ENCODE results near the gene C7orf25.

The C7orf25 gene

DNA sequence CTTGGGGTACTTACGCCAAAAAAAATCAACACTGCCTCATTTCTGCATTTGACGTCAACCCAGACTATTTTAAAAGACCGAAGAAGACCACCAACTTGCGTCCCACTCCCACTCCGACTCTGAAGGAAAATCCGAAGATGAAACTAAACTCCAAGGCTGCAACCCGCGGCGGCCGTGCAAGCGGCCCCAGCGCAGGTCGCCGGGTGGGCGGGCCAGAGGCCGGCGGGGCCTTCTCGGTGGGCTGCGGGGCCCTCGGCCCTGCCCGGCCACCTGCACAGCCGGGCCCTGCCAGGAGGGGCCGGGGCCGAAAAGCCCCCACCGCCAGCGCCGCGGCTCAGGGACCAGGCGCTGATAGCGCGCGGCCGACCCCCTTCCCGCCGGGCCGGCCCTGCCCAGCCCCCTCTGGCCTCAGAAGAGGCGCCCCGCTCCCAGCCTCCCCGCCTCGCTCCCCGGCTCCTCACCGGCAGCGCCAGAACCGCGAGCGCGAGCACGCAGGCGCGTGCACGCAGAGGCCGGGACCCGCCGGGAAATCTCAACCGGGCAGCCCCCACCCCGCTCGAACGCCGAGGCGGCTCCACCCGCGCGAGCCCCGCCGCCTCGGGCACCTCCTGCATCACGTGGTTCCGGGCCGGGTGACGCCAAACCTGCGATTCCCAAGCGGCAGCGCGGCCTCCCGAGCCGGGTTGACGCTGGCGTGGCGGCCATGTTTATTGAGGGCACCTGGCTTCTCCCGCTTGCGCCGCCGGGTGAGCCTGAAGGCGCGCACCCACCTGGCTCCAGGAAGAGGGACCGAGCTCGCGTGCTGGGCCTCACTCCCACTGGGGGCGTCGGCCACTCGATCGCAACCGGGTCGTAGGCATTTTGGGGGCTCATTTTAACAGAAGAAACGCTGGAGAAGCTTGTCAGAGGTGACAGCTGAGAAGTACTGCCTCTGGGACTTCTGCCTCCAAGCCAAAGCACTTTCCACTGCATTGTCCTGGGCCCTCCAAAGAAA lies at the start of gene C7orf25:
TSS of gene C7orf25 (minus strand) at position 617 of the 994 bp plus-strand sequence. CDS start 1,170 bp downstream, outside the sequence.
- peak; percentile 95 for DNase-seq (ENCODE audit: low spot score)

- DNase-seq (ENCODE audit: low spot score), result no peak
Measured at GRCh38 chr7:42961170-42961569, 49.3 kb upstream of the C7orf25 start.

DNA sequence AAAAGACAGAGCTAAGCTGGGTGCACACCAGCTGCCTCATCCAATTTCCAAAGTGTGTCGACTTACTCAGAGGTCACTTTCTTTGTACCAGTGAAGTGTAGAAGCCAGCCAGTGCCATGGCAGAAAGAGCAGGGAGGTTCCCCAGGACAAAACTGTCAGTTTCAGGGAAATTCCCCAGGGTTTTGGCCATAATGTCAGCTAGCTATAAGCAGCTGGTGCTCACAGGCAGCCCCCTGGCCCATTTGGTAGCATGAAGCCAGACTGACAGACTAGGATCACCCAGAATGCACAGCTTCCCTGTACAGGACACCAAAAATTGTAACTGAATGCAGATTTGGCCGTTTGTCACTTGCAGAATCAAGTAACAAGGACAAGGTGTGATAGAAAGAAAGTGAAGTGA lies 48.9 kb upstream of the C7orf25 start:
- DNase-seq (ENCODE audit: low spot score), result no peak

- no peak for DNase-seq (ENCODE audit: low spot score)
Measured at GRCh38 chr7:42959549-42959948, 47.7 kb upstream of the C7orf25 start.

DNA sequence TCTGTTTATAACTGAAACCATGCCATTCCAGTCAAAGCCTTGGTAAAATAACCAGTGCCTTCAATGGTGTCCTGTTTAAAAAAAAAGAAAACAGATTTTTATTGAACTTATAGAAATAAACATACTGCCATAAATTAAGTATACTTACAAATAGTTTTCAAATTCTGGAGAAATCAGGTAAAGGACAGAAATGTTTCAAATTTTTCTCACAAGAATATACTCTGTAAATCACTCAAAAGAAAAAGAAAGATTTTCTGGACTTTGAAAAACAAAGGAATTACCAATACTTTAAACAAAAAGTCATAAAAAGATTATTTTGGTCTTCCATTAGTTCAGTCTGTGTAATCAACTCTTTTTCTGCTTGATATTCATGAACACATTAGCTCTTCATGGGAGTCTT lies 44.2 kb upstream of the C7orf25 start:
- DNase-seq (ENCODE audit: low spot score), result no peak

DNA sequence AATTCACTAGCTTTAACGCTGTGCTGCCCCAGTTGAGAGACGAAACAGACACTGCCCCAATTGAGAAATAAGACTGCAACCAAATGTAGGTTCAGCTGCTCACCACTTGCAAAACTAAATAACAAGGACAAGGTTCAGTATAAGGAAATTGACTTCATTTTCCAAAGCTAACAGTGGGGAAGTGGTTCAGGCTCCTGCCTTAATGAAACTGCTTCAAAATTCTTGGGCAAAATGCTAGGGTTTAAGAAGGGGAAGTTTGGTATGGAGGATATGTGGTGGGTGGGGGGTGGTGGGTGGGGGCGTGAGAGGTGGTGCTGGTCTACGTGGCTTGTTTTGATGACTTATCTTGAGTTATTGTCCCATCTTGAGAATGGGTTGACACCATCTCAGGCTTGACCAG lies 42.1 kb upstream of the C7orf25 start:
- DNase-seq (ENCODE audit: low spot score), result no peak

DNA sequence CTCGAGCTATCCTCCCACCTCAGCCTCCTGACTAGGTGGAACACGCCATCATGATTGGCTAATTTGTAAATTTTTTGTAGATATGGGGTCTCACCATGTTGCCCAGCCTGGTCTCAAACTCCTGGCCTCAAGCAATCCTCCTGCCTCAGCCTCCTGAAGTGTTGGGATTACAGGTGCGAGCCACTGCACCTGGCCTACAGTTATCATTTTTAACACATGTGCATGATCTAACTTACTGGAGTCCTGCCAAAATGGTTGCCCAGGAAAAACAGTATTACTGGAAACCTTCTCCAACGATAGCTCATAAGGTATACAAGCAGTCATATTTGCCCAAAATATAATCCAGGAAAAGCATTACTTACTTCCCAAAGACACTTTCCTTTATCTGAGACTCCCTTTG lies 40.5 kb upstream of the C7orf25 start:
- no peak for DNase-seq (ENCODE audit: low spot score)

- no peak for DNase-seq (ENCODE audit: low spot score)
Measured at GRCh38 chr7:42950417-42950816, 38.5 kb upstream of the C7orf25 start.

DNA sequence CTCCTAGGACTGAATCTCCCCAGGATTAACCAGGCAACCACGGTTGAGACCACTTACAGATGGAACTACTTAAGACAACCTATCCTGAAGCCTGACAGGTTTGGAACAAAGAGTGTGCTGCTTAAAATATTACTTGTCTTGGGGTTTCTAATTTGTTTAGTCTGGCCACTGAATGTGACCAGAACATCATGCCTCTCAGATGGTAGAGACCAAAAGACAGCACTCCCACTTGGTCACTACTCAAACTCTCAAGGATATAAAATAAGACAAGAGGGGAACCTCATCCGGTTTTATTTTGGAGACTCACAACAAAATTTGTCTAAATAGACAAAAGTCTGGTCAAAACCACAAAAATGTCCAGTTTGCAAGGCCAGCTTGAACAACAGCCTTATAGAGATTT lies 35.7 kb upstream of the C7orf25 start:
- DNase-seq (ENCODE audit: low spot score), result no peak

GRCh38 chr7:42946627-42946950 lies 34.7 kb upstream of the C7orf25 start:
- DNase-seq (ENCODE audit: low spot score), result no peak

GRCh38 chr7:42945821-42946626 lies 34.2 kb upstream of the C7orf25 start:
- DNase-seq (ENCODE audit: low spot score), result no peak

DNA sequence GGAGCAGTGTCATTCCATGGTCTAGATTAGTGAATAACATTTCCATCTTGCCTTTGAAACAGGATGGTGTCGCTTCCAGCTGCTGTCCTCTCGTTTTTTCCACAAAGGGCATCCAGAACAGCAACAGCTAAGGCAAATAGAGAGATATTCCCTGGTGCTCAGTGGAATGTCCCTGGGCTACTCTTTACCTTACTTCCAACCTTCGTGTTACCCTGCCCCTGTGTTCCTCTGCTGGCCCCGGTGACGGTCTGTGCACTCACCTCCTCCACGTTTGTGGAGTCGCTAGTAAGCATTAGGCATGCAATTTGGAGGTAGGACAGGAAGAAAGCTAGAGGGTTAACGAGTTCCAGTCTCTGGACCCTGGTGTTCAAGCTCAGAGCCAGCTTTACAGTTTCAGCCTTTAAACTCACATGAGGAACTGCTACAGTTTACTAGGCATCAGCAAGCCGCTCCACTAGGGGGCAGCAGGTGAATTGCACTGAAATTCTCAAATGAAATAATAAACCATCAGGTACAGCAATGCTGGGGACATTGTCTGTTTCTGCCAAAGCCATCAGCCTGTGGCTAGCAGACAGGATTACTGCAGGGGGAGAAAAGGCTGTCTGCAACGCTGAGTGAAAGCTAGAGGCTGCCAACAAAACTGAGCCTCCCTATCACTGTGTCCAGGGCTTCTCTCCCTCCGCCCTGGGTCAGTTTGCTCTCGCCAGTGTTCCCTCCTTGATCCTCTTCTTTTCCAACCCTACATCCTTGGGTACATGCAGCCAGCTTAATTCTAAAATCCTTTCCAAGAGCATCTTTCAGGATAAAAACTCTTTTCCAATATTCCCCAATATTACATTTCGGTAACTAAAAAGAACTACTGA lies 29.3 kb upstream of the C7orf25 start:
- peak; percentile 73 for DNase-seq (ENCODE audit: low spot score)

- DNase-seq (ENCODE audit: low spot score), result no peak
Measured at GRCh38 chr7:42939457-42940240, 27.8 kb upstream of the C7orf25 start.

DNA sequence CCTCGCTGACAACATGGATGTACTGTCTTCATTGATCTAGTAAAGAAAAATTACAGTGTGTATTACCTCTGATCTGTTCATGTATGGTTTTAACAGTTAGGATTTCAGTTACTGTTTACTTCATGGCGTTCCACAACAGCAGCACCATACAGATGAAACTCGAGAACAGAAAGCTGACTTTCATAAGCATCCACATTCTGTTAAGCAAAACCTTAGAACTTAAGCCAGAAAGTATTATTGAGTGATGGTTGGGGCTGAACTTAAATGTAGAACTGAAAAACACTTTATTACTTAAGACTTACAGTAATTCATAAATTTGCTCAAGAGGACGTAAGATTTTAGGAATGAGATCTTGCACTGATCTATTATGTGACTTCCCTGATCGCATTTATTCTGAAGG lies 24.0 kb upstream of the C7orf25 start:
- no peak for DNase-seq (ENCODE audit: low spot score)

GRCh38 chr7:42934291-42934690 lies 22.4 kb upstream of the C7orf25 start:
- DNase-seq (ENCODE audit: low spot score), result no peak

DNA sequence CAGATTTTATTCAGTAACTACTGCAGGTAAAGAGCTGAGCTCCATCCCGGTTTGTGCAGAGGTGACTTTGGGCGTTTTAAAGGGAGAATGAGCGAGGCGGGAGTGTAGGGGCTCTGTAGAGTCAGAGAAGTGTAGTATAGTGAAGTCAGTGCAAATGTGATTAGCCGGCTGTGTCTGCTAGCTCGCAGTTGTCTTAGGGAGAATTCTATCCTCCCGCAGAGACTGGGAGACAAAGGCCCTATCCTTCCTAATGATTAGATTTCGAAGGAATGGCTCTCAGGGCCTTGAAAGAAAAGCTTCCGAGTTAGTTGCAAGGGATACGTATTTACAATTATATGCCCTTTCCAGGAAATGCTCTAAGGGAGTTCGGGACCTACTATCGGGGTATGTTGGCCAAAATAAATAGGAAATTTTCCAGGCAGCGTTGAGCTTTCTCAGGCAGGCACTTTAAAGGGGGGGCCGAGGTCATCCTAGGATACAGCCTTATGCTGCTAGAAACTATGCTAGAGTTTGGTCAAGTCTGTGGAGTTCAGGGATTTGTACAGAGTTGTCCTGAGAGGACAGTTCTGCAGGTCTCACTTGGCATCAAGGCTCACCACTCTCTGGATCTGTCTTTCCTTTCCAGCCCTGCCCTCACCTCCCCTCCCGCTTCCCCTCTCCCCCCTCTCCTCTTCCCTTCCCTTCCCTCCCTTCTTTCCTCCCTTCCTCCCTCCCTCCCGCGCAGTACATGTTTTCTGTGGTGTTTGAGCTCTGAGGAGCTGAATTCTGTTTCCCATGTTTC lies 21.1 kb upstream of the C7orf25 start:
- no peak for DNase-seq (ENCODE audit: low spot score)

DNA sequence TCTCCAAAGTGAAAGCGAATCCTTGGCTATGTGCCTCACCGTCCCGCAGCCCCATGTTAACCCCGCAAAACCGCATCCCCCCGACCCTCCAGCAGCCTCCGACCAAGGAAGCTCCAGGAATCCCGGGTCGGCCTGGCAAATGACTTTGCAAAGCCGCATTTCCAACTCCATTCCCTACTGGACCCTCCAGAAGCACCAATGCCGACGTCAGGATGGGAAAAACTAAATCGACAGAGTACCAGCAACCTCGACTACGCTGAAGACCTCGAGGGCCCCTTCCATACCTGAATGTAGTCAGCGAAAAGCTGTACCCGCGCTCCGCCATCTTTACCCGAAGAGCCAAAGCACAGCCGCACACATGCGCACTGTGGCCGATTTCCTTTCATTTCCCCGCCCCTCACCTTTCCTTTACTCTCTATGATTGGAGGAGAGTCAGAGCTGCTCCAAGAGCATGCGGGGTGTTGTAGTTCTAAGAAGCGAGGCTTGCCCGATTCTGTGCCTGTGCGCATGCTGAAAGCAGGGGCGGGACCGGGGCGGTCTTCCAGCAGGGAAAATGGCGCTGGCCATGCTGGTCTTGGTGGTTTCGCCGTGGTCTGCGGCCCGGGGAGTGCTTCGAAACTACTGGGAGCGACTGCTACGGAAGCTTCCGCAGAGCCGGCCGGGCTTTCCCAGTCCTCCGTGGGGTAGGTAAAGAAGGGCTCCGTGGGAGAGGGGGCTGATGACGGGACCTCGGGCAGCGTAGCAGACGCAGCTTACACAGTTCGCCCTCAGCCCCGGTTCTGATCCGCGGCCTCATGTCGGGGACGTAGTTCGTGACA lies 20.2 kb upstream of the C7orf25 start, which contains the start of the genes MRPL32 and PSMA2:
TSS of gene MRPL32 (plus strand) at position 543 of the 818 bp plus-strand sequence. CDS start at position 554, 11 bp downstream.
TSS of gene PSMA2 (minus strand) at position 341 of the 818 bp plus-strand sequence. CDS start at position 325, 16 bp downstream.
- DNase-seq (ENCODE audit: low spot score), result peak; percentile 97

DNA sequence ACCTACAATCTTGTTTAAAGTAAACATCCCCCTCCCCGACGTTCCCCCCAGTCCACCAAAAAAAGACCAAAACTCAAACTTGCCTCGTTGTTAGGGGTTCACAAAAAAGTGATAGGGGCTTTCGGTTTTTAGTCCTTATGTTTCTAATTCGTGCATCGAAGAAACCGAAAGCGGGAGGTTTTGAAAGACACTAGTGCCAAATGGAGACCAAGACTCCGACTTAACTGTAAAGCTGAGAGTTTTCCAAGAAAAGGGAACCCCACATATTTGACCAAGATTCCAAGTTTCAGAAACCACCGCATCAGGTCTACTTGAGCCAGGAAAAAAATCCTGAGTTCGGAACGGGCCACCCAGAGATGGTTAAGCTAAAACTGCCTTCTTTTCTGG lies 19.6 kb upstream of the C7orf25 start:
- no peak for DNase-seq (ENCODE audit: low spot score)

- DNase-seq (ENCODE audit: low spot score), result no peak
Measured at GRCh38 chr7:42930889-42931288, 19.0 kb upstream of the C7orf25 start.

All from activated CD4-positive, alpha-beta T cell treated with anti-CD3 and anti-CD28 coated beads, Interleukin-2, Interleukin-4, amounts not matched to agents 100 ng/mL and 50 ng/mL, durations not matched to agents 16 hours and 8 hours (primary cell).